Trophoblast cell (in vitro differentiated cells and primary cell): ENCODE measurements around the gene SEPTIN12.

Experiments used
- DNase-seq, 2 donors: peaks; one replicate each; pipeline ENCODE4 v3.0.0-alpha.2; 2016
- H2AFZ ChIP-seq: 2 replicates; pipeline ENCODE4 v1.6.1; 2013; ENCODE audit warnings: low read length, moderate library complexity, mild to moderate bottlenecking; ENCODE audit not compliant: insufficient read depth, poor library complexity
- H2AK5ac ChIP-seq: 2 replicates; pipeline ENCODE4 v1.6.1; 2013; ENCODE audit warnings: mild to moderate bottlenecking, low read length
- H2BK120ac ChIP-seq: 2 replicates; pipeline ENCODE4 v1.6.1; 2013; ENCODE audit warnings: low read length, mild to moderate bottlenecking, moderate library complexity; ENCODE audit not compliant: insufficient read depth, poor library complexity
- H2BK12ac ChIP-seq: 2 replicates; pipeline ENCODE4 v1.6.1; 2013; ENCODE audit warnings: mild to moderate bottlenecking, low read length, moderate library complexity
- H2BK5ac ChIP-seq: 2 replicates; pipeline ENCODE4 v1.6.1; 2013; ENCODE audit warnings: low read length, low read depth, moderate library complexity, mild to moderate bottlenecking; ENCODE audit not compliant: poor library complexity
- H3K14ac ChIP-seq: 2 replicates; pipeline ENCODE4 v1.6.1; 2013; ENCODE audit warnings: mild to moderate bottlenecking, low read length
- H3K18ac ChIP-seq: 2 replicates; pipeline ENCODE4 v1.6.1; 2013; ENCODE audit warnings: mild to moderate bottlenecking, low read length
- H3K23ac ChIP-seq: 2 replicates; pipeline ENCODE4 v1.6.1; 2013; ENCODE audit warnings: low read length
- H3K27ac ChIP-seq: 2 replicates; pipeline ENCODE4 v1.5.1; 2013; ENCODE audit warnings: low read depth, mild to moderate bottlenecking, inconsistent platforms, low read length, moderate library complexity
- H3K27me3 ChIP-seq: 2 replicates; pipeline ENCODE4 v1.6.1; 2013; ENCODE audit warnings: inconsistent platforms, mild to moderate bottlenecking, low read length, moderate library complexity; ENCODE audit not compliant: insufficient read depth
- H3K36me3 ChIP-seq, 2 experiments: 1 replicate in 1 of 2; 2 replicates in 1 of 2; pipeline ENCODE4 v1.6.1; 2013; ENCODE audit warnings: low read length in 2 of 2, mild to moderate bottlenecking in 2 of 2, moderate library complexity in 1 of 2; ENCODE audit not compliant: insufficient read depth in 2 of 2, control insufficient read depth in 1 of 2
- H3K4ac ChIP-seq: 2 replicates; pipeline ENCODE4 v1.6.1; 2013; ENCODE audit warnings: low read depth, mild to moderate bottlenecking, low read length, moderate library complexity
- H3K4me1 ChIP-seq, 2 experiments: 1 replicate in 1 of 2; 2 replicates in 1 of 2; pipeline ENCODE4 v1.6.1; 2013; ENCODE audit warnings: low read length in 2 of 2, mild to moderate bottlenecking in 2 of 2, moderate library complexity in 1 of 2; ENCODE audit not compliant: insufficient read depth in 2 of 2, control insufficient read depth in 1 of 2
- H3K4me2 ChIP-seq: 2 replicates; pipeline ENCODE4 v1.6.1; 2013; ENCODE audit warnings: inconsistent platforms, mild to moderate bottlenecking, low read length, moderate library complexity
- H3K4me3 ChIP-seq: 2 replicates; pipeline ENCODE4 v1.5.1; 2013; ENCODE audit warnings: mild to moderate bottlenecking, low read depth, low read length, inconsistent platforms
- H3K79me1 ChIP-seq: one replicate; pipeline ENCODE4 v1.6.1; 2013; ENCODE audit warnings: low read length
- H3K79me2 ChIP-seq: 2 replicates; pipeline ENCODE4 v1.6.1; 2013; ENCODE audit warnings: low read length, mild to moderate bottlenecking; ENCODE audit not compliant: control insufficient read depth, insufficient read depth, poor library complexity
- H3K9ac ChIP-seq: 2 replicates; pipeline ENCODE4 v1.6.1; 2013; ENCODE audit warnings: mild to moderate bottlenecking, low read length
- H3K9me3 ChIP-seq: 2 replicates; pipeline ENCODE4 v1.6.1; 2013; ENCODE audit warnings: low read depth, mild to moderate bottlenecking, control low read depth, inconsistent platforms, low read length; ENCODE audit not compliant: insufficient read depth
- H4K12ac ChIP-seq: 2 replicates; pipeline ENCODE4 v1.6.1; 2013; ENCODE audit warnings: low read depth, mild to moderate bottlenecking, low read length, moderate library complexity
- H4K8ac ChIP-seq: 2 replicates; pipeline ENCODE4 v1.6.1; 2013; ENCODE audit warnings: low read depth, mild to moderate bottlenecking, low read length, moderate library complexity
- H4K91ac ChIP-seq: one replicate; pipeline ENCODE4 v1.6.1; 2013; ENCODE audit warnings: low read depth, mild to moderate bottlenecking, low read length, moderate library complexity
- WGBS: extraction: QIAGEN DNeasy Blood & Tissue Kit; methylation state at CpG from one replicate; pipeline ENCODE4 v1.1.7; 2013; ENCODE audit warnings: missing lambda C conversion rate; ENCODE audit not compliant: insufficient read length, insufficient coverage; ENCODE audit errors: extremely low coverage; 5-methylcytosine and 5-hydroxymethylcytosine counted together

SEPTIN12 gene

DNA sequence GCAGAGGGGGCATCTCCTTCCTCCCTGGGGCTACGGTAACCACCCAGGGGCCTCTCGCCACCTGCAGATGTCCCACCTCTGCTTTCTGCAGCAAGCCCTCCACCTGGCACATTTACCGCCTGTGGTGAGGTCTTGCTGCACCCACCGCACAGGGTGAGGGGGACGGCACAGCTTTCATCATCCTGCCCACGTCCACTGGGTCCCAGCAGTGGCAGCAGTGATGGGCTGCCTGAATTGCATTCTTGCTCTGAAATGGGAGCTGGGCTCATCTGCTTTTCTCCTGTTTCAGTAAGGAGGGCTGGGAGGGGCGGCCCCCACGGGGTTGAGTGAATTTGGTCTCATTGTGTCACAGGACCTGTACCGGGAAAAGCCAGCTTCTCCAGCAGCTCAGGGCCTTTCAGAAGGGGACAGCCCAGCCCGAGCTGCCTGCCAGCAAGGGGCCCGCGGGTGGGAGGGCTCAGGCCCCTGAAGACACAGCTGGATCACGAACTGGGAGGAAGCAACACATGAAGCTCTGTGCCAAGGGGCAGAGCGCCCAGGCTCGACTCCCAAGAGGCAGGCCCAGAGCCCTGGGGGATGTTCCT is 41.1 kb downstream of the SEPTIN12 start:
- Histone ChIP-seq H2BK5ac (no peak overlapping the region), H2AK5ac (no peak overlapping the region), H4K12ac (no peak overlapping the region), H3K4me2 (no peak overlapping the region), H4K91ac (no peak overlapping the region), H3K18ac (no peak overlapping the region), H2AFZ (no peak overlapping the region), H2BK120ac (no peak overlapping the region), H3K79me1 (no peaks in the 10 kb centered on the region), H3K27me3 (no peaks in the 10 kb centered on the region), H3K4me1 (no peaks in the 10 kb centered on the region), H3K4ac (no peak overlapping the region), H3K9me3 (peaks cover 2% of the 10 kb centered on the region), H2BK12ac (no peak overlapping the region), H3K79me2 (no peaks in the 10 kb centered on the region), H3K4me3 (no peak overlapping the region), H3K14ac (no peak overlapping the region), H3K9ac (no peak overlapping the region), H3K27ac (no peak overlapping the region), H3K23ac (no peak overlapping the region), H3K36me3 (peaks cover 19 to 27% of the 10 kb centered on the region in 2 experiments), H4K8ac (no peak overlapping the region)
- WGBS, result no CpG with 5 or more reads among the region's 15 CpGs
- no peak for DNase-seq

DNA sequence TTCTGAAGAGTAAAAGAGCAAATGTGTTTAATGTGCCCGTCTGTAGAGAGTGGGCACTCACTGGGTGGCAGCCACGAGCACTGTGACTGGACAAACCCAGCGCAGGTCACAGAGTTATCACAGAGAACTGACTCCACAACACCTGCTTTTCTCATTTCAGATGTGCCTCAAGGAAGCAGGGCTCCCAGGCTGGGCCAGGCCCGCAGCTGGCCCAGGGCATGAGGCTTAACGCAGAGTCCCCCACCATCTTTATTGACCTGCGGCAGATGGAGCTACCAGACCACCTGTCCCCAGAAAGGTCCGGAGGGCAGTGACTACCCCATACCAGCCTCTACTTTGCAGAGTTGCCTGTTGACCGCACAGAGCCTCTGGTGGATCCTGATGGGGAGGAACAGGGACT is 41.9 kb downstream of the SEPTIN12 start:
- no peaks in the 10 kb centered on the region for H3K79me1 ChIP-seq

DNA sequence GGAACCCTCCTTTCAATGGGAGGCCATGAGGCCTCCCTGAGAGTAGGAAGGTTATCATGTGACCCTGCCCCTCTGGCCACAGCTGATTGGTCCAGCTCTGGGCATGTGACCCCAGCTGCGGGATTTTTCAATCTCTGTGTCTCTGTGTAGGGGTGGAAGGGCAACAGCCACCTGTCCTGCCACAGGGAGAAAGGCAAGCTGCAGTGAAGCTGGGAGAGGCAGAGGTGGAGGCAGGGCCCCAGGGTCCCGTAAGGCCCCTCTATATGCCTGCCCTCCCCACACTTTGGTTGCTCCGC is 42.9 kb downstream of the SEPTIN12 start:
- Histone ChIP-seq H3K4ac (no peak overlapping the region), H3K27ac (no peak overlapping the region), H2AK5ac (no peak overlapping the region), H2BK120ac (no peak overlapping the region), H2AFZ (no peak overlapping the region), H2BK12ac (no peak overlapping the region), H3K27me3 (no peaks in the 10 kb centered on the region), H3K9ac (no peak overlapping the region), H4K91ac (no peak overlapping the region), H3K79me2 (no peaks in the 10 kb centered on the region), H4K8ac (peak overlapping the region; percentile 31), H3K4me2 (no peak overlapping the region), H3K4me1 (no peaks in the 10 kb centered on the region), H3K14ac (no peak overlapping the region), H4K12ac (no peak overlapping the region), H3K18ac (no peak overlapping the region), H3K23ac (no peak overlapping the region), H3K36me3 (peaks cover 5 to 13% of the 10 kb centered on the region in 2 experiments), H3K79me1 (no peaks in the 10 kb centered on the region), H2BK5ac (no peak overlapping the region), H3K9me3 (no peaks in the 10 kb centered on the region), H3K4me3 (no peak overlapping the region)
- no CpG with 5 or more reads among the region's 3 CpGs for WGBS
- DNase-seq, result no peak

More for the DNA sequence above, 41.9 kb downstream of the SEPTIN12 start:
- H3K23ac ChIP-seq, result no peak overlapping the region
- H3K18ac ChIP-seq, result no peak overlapping the region
- no peak for DNase-seq
- H3K27me3 ChIP-seq, result no peaks in the 10 kb centered on the region
- H4K12ac ChIP-seq, result no peak overlapping the region
- H2AFZ ChIP-seq, result no peak overlapping the region
- no peaks in the 10 kb centered on the region for H3K4me1 ChIP-seq
- H3K9ac ChIP-seq, result no peak overlapping the region
- no peak overlapping the region for H4K91ac ChIP-seq
- no peaks in the 10 kb centered on the region for H3K9me3 ChIP-seq
- H2BK120ac ChIP-seq, result no peak overlapping the region
- no peak overlapping the region for H2BK12ac ChIP-seq
- no peak overlapping the region for H3K14ac ChIP-seq
- peaks cover 11 to 18% of the 10 kb centered on the region in 2 experiments for H3K36me3 ChIP-seq
- no CpG with 5 or more reads among the region's 8 CpGs for WGBS
- H3K4me2 ChIP-seq, result no peak overlapping the region
- no peak overlapping the region for H3K4ac ChIP-seq
- H2AK5ac ChIP-seq, result no peak overlapping the region
- no peak overlapping the region for H3K4me3 ChIP-seq
- no peak overlapping the region for H3K27ac ChIP-seq
- no peak overlapping the region for H4K8ac ChIP-seq
- no peaks in the 10 kb centered on the region for H3K79me2 ChIP-seq
- H2BK5ac ChIP-seq, result no peak overlapping the region

DNA sequence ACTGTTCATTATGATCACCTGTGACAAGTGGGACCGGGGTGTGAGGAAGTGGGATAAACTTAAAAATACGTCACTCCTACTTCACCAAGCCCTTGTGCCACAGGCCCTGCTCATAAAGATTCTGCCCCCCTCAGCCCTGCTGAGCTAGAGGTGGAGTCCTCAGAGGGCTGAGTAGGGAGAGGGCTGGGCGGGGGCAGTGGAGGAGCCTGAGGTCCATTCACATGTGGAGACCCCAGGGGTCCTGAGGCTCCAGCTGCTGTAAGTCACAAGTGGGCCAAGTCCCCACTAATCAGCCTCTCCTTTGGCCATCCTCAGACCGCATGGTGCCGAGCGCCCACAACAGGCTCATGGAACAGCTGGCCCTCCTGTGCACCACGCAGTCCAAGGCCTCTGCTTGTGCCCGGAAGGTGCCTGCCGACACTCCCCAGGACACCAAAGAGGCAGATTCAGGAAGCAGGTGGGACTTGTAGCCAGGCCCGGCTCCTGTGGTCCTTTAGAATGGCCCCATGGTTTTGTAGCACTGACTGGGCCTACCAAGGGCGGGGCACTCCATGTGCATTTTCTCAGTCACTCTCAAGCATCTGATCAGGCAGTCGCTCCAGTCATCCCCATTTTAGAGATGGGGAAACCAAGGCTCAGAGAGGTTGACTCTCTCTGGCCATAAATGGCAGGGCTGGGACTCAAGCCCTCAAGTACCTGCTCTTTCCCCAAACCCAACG is 43.4 kb downstream of the SEPTIN12 start:
- H3K18ac ChIP-seq, result no peak overlapping the region
- no peak overlapping the region for H3K23ac ChIP-seq
- no peak overlapping the region for H4K8ac ChIP-seq
- WGBS, result no CpG with 5 or more reads among the region's 13 CpGs
- no peak overlapping the region for H3K4me2 ChIP-seq
- H3K4me3 ChIP-seq, result no peak overlapping the region
- DNase-seq, result no peak
- no peak overlapping the region for H4K91ac ChIP-seq
- H3K9me3 ChIP-seq, result no peaks in the 10 kb centered on the region
- no peaks in the 10 kb centered on the region for H3K79me1 ChIP-seq
- no peak overlapping the region for H2BK5ac ChIP-seq
- H3K36me3 ChIP-seq, result peaks cover under 1 to 9% of the 10 kb centered on the region in 2 experiments
- H2AK5ac ChIP-seq, result no peak overlapping the region
- H3K14ac ChIP-seq, result no peak overlapping the region
- no peaks in the 10 kb centered on the region for H3K27me3 ChIP-seq
- no peaks in the 10 kb centered on the region for H3K79me2 ChIP-seq
- H2BK120ac ChIP-seq, result no peak overlapping the region
- H3K9ac ChIP-seq, result no peak overlapping the region
- H4K12ac ChIP-seq, result no peak overlapping the region
- no peak overlapping the region for H2BK12ac ChIP-seq
- no peak overlapping the region for H3K27ac ChIP-seq
- no peak overlapping the region for H3K4ac ChIP-seq
- H3K4me1 ChIP-seq, result no peaks in the 10 kb centered on the region
- H2AFZ ChIP-seq, result no peak overlapping the region
